NCI-H1105 treated with DMSO at 0.1 percent for 48 hours (cell line): Measurements from ENCODE around the gene RMND5B.
"Not testable (repeated sequence)": the region's sequence is repeated elsewhere in the genome, so short reads cannot be mapped to it uniquely, and the experiment has no call there.

Experiments
- DNase-seq: peaks from one replicate; lab custom pipeline; 2025; lab: John Stamatoyannopoulos, UW

RMND5B gene

DNA sequence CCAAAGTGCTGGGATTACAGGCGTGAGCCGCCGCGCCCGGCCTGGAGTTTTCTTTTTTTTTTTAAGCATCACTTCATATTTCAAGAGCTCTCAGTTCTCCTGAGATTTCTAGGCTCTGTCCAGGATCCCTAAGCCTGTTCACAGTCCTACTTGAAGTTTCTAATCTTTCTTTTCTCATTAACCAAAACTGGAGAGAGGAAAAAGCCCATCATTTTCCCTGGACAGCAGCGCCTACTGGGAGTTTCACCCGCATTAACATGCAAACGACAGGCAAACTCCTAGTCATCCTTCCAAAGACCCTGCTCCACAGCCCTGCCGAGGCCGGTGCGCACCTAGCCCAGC lies 609 bp upstream of the RMND5B start:
- DNase-seq: not testable (repeated sequence)

DNA sequence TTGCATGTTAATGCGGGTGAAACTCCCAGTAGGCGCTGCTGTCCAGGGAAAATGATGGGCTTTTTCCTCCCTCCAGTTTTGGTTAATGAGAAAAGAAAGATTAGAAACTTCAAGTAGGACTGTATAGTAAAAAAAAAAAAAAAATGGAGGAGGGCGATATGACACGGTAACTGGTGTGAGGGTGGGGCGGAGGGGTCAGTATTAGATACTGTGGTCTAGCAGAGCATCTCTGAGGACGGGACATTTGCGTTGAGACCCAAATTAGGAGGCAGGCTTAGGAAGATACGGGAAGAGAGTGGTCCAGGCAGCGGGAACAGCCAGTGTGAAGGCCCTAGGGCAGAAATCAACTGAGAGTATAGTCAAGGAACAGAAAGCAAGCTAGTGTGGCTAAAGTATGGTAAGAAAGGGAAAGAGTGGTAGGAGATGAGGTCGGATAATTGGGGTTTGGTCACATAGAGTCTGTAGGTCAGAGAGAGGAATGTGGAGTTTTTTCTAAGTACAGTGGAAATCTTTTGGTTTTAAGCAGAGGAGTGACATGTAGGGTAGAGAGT lies 707 bp downstream of the RMND5B start:
- no peak for DNase-seq

DNA sequence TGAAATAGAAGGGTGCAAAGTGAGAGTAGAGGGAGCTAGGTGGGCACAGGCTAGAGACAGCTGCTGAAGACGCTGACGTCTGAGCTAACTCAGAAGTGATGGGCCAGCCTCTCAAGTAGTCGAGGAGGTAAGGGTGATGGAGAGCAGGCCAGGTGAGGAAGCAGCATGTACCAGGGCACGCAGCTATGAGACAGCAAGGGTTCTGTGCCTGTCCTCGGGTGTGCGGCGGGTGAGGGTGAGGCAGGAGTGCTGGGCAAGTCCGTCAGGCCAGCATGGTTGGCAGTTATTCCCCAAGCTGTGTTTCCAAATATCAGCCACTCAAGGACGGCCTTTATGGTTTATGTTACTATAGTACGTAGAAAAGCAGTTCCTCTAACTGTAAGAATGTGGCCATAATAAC lies 6.2 kb downstream of the RMND5B start:
- no peak for DNase-seq

DNA sequence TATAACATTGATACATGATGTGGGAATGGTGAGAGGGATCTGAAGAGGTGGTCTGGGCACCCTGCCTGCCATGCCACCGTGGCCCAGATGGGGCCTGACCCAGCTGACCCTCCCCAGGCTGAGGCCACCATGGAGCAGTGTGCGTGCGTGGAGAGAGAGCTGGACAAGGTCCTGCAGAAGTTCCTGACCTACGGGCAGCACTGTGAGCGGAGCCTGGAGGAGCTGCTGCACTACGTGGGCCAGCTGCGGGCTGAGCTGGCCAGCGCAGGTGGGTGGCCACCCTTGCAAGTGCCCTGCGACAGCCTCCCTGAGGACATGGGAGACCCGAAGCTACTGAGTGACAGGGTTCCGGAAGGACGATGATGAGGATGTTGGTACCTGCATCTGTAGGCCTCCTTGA lies 7.2 kb downstream of the RMND5B start:
- DNase-seq: no peak

DNA sequence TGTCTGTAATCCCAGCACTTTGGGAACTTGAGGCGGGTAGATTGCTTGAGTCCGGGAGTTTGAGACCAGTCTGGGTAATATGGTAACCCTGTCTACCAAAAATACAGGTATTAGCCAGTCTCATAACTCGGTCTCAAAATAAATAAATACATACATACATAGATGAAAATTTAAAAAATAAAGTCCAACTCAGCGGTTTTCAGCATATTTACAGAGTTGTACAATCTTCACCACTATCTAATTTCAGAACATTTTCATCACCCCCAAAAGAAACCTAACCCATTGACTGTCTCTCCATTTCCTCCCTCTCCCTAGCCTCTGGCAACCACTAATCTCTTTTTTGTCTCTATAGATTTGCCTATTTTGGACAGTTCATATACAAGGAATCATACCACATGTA lies 10.7 kb downstream of the RMND5B start:
- DNase-seq: no peak

DNA sequence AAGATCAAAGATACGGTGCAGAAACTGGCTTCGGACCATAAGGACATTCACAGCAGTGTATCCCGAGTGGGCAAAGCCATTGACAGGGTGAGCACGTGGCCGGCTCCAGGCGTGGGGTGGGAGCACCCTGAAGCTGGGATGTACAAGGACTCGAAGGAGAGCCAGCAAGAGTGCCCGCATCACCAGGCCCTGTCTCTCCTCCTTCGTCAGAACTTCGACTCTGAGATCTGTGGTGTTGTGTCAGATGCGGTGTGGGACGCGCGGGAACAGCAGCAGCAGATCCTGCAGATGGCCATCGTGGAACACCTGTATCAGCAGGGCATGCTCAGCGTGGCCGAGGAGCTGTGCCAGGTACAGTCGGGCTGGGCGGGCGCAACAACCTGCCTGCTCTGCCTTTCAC lies 11.8 kb downstream of the RMND5B start:
- DNase-seq: no peak

DNA sequence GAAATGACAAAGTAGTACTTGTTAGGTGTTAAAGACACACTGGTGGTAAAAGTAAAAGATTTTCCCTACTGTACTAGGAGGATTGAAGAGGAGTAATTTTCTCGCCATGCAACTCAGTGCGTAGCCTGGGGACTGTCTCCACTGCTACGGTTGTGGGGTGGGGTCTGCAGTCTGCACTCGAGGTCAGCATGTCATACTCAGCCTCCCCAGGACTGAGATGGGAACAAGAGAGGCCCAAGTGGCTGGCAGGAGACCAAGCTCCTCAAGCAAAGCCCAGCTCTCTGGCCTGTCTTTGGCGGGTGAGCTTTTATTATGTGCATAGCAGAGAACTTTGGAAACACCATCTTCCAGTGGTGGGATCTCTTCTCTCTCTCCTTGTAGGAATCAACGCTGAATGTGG lies 12.4 kb downstream of the RMND5B start:
- no peak for DNase-seq

DNA sequence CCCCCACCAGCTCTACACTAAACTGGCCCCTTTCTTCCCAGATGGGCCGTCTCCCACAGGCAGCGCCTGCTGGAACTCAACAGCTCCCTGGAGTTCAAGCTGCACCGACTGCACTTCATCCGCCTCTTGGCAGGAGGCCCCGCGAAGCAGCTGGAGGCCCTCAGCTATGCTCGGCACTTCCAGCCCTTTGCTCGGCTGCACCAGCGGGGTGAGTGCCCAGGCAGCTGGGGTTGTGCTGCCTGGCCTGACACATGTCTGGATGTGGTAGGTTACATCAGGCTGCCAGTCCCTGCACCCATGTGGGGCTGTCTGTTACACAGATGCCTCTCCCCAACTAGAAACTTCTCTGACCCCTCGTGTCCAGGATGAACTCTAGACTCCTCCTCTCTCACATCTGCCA lies 13.1 kb downstream of the RMND5B start:
- no peak for DNase-seq

DNA sequence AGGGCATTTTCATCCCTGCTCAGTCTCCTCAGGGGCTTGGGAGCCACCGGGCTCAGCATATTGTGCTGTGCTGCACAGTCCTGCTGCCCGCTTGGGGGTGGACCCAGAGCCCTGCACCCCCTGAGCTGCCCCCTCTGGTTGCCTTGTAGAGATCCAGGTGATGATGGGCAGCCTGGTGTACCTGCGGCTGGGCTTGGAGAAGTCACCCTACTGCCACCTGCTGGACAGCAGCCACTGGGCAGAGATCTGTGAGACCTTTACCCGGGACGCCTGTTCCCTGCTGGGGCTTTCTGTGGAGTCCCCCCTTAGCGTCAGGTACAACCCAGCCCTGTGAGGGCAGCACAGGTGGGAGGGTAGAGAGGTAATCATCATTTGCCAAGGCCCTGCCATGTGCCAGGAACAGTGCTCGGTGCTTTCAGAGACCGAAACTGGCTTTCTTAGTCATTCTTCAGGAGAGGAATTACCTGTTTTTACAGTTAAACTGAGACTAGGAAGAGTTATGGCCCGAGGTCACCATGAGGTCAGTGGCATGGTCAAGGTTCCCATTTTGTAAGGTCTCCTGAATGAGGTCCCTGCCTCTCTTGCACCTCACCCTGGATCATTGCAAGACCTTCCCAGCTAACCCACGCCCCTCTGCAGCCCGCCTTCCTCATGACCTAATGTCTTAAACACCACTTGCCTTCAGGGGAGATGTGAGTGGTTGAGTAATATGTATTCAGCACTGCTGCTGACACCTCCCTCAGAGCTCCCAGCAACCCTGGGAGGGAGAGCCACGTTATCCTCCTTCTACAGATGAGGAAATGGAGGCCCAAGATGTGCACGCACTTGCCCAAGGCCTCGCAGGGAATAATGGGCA lies 15.4 kb downstream of the RMND5B start:
- DNase-seq: peak; percentile 46

DNA sequence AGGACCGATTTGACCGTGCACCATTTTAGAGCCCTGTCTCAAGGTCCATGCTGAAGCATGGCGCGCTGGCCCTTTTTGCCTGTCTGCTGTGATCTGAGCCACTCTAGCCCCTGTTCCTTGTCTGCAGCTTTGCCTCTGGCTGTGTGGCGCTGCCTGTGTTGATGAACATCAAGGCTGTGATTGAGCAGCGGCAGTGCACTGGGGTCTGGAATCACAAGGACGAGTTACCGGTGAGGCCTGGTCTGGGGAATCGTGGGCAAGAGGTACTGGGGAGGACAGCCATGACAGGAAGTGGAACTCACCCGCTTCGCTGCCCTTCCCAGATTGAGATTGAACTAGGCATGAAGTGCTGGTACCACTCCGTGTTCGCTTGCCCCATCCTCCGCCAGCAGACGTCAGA lies 16.6 kb downstream of the RMND5B start:
- DNase-seq: no peak

DNA sequence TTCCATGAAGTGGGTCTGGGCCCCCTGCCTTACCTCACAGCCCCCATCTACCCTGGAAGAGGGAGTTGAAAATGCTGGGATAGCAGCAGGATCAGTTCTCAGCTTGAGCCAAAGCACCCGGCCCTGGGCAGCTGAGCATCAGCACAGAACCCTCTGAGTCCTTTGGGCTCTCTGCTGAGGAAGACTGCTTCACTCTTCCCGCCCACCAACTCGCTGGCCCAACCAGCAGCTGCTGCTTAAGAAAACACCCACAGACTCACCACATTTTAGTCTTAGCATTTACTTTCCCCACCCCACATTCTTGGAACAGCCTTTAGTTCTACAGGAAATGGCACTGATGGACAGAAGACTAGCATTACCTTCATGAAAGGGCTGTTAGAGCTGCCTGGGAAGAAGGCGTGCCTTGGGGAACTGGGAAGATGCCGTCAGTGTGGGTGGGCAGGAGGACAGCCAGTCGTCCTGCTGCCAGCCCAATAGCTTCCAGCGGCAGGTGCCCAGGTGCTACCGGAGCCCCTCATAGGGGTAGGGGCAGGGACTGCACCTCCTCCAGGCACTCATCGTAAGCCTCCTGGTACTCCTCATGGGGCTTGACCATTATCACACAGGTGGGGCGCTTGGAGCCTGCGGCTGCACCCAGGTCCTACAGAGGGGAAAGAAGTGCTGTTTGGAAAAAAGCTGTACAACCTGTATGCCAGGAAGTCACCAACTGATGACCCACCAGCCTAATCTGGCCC lies 18.6 kb downstream of the RMND5B start:
- no peak for DNase-seq

DNA sequence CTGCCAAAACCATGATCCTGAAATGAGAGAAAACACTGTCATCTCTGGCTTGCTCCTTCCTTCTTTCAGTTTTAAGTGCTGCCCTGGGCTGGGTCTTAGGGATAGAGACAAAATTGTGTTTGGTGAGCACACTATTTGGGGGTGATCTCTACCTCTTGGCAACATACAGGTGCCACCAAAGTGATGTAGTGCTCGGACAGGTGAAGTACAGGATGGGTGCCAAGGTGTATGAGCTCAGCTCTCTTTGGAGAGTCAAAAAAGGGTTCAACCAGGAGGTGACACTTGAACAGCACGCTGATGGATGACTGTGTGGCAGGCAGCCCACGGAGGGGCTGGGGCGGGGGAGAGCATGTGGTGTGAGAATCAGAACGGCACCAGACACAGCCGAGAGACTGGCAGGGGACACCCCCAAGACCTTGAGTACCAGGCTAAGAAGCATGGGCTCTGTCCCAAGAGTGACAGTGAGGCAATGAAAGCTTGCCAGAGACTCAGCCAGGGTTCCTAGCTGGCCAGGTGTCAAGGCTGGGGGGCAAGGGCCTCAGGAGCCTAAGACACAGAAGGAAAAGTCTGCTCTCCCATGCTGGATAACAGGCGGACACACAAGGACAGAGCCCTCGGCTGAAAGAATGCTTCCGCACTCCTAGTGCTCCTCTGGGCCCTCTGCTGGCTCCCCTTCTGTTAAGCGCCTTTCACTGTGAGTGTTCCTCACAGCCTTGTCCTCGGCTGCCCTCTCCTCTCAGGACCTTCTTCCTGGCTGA lies 20.3 kb downstream of the RMND5B start:
- no peak for DNase-seq

DNA sequence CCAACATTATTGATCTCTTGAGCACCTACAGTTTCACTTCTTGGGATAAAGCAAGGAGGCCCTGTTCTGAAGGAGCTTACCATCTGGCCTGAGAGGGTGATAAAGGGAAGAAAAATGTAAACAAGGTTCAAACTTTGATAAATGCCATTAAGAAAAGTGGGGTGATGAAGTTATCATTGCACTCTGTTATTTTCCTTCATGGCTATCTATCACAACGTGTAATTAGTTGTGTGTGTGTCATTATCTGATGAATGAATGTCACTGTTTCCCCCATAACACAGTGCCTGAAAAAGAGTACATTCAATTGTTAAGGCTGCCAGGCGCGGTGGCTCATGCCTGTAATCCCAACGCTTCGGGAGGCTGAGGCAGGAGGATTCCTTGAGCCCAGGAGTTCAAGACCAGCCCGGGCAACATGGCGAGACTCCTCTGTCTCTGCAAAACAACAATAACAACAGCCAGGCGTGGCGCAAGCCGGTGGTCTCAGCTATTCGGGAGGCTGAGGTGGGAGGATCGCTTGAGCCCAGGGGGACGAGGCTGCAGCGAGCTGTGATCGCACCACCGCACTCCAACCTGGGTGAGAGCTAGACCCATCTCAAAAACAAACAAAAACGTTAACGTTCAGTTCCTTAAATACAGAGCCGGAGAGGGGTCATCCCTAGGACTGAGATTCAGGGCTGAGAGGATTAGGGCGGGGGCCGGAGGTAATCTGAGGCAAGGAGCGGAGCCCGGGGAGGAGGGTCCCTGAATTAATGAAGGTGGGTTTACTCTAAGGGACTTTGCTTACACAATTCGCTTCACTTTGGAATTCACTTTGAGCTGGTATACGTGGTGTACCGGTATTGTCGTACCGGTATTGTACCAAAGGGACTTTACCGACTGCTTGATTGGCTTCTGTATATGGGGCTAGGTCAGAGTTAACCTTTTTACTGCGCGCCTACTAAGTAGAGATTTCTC lies 22.0 kb downstream of the RMND5B start:
- peak; percentile 0 for DNase-seq

DNA sequence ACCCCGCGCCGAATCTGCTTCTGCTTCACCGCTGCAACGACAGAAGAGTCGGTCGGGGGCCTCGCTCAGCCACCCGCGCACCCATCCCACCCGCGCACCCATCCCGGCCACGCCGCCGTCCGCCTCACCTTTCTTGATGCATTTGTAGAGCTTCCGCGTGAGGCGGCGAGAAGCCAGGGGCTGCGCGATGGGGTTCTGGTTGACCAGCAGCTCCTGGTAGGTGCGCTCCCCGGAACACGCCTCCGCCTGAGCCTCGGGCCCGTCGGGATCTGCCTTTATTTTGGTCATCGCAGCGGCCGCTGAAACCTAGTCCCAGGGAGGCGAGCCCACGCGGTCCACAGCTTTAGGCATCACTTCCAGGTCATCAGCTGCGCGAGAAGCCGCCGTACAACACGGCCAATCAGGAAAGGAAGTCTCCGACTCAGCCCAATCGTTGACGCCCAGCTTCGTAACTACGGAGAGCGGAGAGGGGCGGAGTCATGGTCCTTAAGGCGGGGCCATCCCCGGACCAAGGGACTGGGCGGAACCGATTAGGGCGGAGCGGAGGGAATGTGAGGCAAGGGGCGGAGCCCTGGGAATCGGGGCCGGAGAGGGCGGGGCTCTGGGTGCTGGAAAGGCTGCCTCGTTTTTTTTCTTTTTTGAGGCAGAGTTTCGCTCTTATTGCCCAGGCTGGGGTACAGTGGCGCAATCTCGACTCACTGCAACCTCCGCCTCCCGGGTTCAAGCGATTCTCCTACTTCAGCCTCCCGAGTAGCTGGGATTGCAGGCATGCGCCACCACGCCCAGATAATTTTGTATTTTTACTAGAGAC lies 22.9 kb downstream of the RMND5B start, which contains the start of gene NHP2:
NHP2 (minus strand) TSS at position 356 of the 811 bp plus-strand sequence; CDS start at position 288, 68 bp downstream.
- peak; percentile 87 for DNase-seq

DNA sequence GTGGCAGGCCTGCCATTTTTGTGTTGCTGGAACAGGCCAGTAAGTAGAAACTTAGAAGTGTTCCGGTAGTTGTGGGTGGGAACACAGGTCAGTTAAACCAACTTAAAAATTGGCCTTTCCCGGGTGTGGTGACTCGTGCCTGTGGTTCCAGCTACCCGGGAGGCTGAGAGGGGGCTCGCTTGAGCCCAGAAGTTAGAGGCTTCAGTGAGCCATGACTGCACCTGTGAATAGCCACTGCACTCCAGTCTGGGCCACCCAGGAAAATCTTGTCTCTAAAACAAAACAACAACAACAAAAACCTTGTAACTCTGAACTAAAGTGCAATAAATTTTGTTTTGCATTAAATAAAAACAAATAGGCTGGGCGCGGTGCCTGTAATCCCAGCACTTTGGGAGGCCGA lies 24.3 kb downstream of the RMND5B start:
- DNase-seq: no peak

DNA sequence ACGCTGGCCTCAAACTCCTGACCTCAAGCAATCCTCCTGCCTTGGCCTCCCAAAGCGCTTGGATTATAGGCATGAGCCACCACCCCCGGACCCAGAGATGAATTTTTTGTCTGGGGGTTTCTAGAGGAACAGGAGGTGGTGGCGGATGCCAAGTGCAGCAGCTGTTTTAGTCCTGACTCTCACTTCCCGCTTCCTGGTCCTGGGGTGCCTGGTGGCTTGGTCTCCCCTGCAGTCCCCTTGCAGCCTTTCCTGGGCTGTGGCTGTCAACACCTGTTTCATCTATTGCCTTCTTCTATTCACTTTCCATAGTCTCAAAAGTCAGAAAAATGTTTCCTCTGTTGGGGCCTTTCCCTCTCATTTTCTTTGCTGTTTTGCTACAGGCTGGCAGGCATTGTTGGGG lies 29.4 kb downstream of the RMND5B start:
- no peak for DNase-seq

DNA sequence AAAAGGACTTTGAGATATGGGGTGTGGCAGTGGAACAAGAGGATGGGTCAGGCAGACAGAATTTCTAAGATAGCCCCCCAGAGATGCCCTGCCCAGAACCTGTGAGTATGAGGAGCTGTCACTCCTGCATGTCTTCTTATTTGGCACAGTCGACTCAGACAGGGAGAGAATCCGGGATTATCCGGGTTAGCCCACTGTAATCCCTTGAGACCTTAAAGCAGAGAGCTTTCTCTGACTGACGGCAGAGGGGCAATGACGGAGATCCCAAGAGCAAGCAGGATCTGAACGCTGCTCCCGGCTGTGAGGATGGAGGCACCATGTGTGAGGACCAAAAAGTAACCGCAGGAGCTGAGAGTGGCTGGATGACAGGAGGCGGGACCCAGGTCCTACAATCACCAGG lies 31.7 kb downstream of the RMND5B start:
- no peak for DNase-seq

DNA sequence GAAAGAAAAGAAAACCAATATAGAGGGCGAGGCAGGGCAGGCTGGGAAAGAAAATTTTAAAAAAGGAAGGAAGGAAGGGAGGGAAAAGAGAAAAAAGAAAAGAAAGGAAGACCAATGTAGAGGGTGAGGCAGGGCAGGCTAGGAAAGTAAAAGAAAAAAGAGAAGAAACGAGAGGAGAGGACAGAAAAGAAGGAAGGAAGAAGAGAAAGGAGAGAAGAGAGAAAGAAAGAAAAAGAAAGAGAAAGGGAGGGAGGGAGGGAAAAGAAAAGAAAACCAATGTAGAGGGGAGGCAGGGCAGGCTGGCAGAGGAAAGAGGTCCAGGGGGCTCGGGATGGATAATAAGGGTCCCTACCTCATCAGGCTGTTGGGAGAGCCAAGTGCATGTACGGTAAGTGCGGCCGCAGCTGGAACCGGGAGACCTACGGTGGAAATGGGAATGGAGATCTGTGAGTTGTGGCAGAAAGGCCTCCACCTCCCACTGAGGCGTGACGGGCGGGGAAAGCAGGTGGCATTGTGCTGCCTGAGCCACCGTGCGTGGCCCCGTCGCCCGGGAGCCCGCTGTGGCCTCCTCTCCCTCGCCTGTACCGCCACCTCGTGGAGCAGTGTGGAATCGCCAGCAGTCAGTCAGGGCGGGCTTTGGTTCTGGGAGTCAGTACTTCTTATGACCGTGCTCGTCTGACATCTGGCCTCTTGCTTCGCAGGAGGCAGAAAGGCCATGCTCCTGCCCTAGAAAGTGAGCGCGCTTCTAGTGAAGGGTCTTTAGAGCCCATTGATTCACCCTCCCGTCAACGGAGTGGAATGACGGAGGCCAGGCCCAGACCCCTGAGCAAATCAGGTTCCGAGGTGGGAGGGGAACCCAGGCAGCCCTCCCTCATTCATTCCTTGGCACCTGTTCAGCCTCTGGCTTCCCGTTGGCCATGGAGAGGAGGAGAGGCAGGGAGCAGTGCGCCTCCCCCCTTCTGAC lies 33.2 kb downstream of the RMND5B start:
- DNase-seq: peak; percentile 79

DNA sequence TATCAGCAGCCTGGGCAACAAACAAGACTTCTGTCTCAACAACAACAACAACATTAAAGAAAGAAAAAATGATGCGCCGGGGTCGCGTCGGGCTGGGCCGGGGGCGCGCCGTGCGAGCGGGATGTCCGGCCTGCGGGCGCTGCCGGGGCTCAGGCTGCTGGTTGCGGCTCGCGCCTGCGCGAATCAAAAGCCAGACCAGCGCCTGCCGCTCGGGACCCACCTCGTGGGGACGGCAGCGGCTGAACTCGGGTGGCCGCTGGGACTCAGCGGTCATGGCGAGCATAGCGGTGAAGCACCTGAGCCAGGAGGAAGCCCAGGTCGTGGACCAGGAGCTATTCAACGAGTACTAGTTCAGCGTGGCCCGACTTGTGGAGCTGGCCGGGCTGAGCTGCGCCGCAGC lies 34.8 kb downstream of the RMND5B start:
- DNase-seq: no peak
